ENCODE data around the gene TNNI2.

TNNI2 gene

DNA sequence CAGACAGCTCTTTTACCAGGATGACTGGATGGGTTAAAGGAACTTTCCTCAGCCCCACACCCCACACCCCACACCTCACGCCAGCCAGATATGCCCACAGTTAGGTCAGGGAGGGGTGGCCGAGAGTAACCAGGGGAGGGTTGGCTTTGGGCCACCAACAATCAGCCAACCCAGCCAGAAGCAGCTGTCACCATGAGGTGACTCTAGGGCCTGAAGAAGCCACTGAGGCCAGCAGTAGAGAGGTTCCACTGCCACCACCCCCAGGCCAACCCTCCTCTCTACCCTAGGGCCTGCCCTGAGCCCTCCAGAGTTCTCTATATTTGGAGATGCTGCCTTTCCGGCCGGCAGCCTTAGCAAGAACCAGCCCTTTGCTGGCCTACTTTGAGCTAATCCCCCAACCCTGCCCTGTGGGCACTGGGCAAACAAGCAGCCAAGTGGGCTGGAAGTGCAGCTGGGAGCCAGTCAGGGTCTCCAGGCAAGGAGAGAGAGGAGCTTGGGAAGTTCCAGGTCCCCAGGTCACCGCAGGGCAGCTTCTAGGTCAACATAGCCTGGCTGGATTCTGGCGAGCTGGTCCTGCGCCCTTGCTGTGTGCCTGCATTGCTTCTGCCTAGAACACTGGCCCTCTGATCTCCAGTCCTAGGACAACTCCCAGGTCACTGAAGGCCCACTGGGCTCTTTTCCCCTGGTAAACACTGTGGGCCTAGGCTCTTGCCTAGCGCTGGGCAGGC is 16.0 kb upstream of the TNNI2 start:
- DNase-seq: no peak

DNA sequence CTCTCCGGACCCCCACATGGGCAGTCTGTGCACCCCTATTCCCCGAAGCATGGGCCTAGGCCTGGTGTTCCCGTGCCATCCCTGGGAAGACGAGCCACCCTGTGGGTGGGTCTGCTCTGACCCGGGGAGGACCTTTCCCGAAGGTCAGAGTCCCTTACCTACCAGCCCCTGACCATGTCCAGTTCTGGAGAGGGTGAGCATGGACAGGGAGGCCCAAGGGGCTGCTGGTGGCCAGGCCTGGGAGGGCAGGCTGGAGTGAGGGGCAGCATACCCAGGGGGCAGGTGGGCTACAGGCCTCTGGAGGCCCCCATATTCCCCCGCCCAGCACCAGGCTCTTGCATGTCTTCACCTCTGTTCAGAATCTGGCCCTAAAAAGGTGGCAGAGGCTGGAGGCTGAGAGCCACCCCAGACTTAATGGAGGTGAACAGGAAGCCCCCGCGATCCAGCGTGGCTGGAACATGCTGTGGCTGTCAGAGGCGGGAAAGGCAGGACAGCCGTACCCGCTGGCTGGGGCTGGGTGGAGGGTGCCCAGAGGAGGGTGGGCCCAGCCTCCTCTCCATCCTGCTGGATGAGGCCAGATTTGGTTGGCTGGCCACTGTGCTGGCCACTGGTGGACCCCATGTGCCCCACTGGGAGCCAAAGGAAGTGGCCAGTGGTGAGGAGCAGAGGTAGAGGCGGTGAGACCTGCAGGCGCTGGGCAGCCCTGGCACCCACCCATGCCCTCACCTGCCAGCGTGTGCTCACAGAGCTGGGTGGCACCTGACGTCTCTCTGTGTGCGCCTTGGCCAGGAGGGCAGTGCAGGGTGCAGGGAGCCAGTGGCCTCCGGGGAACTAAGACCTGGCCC is 15.2 kb upstream of the TNNI2 start:
- no peak for DNase-seq

DNA sequence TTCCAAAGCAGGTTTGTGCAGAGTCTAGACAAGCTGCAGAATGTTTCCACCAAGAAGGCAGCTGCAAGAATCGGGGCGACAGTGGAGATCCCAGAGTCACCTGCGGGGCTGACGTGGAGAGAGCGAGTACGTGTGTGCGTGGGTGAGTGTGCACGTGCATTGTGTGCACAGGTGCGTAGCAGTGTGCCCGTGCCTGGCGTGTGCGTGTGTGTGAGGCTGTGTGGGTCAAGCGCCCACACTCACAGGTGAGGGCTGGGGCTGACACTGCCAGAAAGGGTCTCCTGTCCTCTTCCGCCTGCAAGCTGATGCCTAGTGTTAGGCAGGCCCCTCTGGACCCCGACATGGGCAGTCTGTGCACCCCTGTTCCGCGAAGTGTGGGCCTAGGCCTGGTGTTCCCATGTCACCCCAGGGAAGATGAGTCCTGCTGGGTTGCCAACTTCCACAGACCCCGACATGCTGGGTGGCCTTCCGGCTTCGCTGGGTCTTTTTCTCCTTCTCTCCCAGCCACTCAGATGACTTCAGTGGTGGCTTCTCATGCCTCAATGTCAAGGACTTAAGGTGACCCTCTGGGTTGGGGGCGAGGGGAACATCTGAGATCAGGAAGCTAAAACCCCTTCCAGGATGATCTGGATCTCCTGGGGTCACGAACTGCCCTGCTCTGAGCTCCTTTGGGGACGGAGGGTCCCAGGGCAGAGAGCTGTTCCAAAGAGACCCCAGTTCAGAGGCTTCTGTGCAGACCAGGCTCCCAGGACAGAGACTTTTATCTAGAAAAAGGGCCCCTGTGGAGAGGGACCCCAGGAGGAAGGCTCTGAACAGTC is 14.4 kb upstream of the TNNI2 start:
- no peak for DNase-seq

DNA sequence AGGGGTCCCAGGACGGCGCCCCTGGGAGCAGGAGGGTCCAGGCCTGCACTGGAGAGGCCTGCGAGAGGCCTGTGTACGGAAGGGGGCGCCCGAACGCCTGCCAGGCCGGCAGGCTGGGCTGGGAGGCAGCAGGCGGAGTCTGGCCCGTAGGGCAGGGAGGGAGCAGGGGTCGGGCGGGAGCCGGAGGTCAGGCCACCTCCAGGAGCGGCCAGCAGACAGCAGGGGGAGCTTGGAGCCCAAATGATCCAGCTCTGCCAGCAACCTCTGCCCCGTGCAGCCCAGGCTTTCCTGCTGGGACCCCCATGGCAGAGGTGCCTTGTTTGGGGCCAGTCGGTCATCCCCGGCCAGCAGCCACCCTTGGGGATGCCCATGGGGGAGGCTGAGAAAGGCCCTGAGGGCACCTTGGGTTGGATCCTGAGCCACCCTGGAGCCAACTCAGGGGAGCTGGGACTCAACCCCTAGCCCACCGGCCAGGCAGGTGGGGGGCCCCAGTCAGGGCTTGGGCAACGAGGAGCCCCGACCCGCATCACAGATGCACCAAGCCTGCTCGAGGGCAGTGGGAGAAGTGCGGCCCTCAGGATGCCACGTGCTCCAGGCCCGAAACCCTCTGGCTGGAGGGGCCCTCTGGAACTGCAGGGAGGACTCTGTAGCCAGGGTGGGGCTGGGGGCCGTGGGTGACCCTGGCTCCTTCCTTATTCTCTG is 13.6 kb upstream of the TNNI2 start:
- no peak for DNase-seq

DNA sequence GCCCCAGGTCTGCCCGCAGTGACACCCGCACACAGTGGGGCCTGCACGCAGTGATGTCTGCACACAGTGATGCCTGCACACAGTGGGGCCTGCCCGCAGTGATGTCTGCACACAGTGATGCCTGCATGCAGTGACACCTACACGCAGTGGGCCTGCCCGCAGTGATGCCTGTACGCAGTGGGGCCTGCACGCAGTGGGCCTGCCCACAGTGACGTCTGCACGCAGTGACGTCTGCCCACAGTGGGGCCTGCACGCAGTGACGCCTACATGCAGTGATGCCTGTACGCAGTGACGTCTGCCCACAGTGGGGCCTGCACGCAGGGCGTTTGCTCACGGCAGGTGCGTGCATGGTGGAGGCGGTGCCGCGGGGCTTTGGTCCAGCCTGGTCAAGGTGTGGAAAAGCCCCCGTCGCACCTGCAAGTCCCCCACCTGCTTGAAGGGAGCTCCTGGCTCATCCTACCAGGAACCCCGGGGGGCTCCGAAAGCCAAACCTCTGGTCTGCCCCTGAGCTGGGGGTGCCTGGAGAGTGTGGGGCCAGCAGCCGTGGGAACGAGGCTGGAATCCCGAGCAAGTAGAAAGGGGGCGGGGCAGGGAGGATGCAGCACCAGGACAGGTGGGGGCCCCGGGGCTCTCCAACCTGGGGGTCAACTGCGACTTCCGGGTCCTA is 12.9 kb upstream of the TNNI2 start:
- DNase-seq: no peak

DNA sequence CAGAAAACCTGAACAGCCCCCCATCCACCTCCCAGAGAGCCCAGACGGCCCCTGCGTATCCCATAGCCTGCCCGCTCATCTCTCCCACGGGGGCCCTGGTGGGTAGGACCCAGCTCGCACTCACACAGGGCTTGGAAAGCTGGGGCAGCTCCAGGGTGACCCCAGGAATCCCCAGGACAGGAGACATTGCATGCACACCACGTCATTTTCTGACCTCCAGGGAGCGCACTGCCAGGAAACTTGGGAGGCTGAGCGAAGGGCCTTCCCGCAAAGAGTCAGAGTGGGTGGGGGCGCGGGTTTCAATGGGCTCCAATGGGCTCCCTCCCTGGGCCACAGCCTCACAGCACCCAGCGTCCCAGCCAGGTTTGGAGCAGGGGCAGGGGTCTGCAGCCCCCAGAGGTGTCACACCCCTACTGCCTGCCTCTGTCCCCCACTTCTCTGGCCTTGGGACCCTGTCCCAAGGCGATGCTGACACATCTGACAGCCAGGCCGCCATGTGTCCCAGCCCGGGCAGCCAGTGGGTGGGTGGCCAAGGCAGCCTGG is 12.2 kb upstream of the TNNI2 start:
- DNase-seq: no peak

DNA sequence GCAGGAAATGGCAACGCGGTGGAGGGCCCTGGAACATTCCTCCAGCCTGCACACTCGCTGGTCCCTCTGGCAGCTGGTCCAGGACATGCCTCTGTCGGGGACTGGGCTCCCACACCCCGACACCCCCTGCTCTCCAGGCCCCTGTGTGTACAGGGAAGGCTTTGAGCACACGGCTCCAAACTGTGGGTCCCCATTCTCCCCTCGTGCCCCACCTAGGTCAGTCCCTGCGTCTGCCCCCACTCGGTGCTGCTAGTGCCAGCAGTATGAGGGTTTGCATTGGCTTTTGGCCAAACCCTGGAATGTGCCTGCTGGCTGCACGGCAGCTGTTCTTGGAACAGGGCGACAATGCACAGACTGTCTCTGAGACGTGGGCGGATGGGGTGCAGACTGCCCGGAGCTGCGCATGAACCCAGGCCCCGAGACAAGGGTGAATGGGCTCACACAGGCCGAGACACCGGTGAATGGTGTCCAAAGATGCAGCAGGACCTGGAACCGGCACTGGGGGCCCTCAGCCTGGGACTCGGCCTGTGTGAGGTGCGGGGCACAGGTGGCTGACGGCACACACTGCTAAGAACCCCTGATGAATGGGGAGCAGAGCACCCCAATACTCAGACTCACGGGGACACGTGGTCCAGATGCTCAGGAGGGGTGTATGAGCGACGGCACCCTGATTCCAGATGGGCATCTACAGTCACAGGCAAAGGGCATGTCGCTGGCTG is 11.5 kb upstream of the TNNI2 start:
- DNase-seq: no peak

DNA sequence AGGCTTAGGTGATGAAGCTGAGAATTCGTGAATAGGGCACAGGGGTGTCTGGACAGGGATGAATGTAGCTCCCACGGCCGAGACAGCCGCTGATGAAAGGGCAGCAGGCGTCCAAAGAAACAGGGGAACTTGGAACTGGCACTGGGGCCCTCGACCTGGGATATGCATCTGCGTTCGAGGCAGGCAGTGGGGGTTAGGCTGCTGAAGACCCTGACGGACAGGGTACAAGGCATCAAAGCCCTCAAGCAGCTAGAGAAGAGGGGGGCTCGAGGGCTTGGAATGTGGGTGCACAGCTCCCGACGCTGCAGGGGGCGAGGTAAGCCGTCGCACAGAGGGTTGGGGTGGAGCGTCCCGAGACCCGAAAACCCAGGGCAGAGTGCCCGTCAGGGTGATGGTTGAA is 10.8 kb upstream of the TNNI2 start:
- no peak for DNase-seq

DNA sequence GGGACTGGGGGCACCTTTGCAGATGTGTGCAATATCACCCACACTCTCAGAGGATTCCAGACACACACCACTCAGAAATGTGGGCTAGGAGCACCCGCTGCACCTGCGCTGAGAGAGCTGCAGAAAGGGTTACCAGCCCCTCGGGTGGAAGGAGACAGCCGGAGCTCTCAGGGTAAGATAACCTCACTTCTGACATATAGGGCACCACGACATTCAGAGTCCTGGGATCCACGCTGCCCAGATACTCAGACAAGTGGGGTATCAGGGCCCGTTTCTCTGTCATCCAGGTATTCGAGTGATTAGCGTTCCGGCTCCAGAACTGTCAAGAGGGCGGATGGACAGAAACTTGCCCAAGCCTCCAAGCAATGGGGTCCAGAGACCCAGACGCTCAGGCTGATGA is 10.2 kb upstream of the TNNI2 start:
- DNase-seq: no peak

DNA sequence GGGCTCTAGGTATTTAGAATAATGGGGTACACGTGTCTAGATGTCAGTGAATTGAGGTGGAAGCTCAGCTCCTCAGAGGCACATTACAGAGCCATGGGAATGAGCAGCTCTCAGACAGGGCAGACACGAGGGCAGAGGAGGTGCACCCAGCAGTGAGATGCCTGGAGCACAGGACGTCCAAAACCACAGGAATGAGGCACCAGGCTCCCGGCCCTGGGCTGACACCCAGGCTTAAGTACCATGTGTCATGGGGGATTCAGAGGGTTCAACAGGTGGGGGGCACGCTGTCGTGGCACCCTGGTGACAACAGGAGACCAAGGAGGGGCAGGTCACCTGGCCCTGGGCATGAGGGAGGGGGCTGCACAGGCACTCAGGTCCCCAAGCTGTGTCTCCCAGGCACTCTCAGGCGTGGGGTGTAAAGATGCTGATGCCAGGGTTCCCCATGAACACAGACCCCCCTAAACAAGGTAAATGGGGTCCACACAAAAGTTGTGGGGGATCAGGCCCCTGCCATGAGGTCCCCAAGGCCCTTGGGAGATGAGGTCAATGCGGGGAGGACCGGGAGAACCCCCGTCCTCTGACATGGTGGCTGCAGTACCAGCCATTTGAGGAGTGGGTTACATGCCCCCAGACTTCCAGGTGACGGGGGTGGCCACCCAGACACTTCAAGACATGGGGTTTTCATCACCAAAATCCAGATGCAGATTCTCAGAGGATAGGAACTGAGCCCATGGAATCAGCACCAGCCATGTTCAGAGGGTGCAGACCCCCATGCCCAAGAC is 9.6 kb upstream of the TNNI2 start:
- DNase-seq: no peak

DNA sequence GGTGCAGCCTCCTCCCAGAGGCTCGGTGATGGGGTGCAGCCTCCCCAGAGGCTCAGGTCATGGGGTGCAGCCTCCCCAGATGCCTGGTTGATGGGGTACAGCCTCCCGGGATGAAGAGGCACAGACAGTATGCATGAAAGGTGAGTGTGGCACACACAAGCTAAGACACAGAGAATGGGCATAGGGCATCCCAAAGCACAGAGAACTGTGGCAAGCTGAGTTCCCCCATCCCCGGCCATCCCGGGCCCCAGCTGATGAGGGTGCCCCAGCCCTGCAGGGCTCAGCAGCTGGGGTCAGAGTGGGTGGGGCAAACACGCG is 8.8 kb upstream of the TNNI2 start:
- no peak for DNase-seq

DNA sequence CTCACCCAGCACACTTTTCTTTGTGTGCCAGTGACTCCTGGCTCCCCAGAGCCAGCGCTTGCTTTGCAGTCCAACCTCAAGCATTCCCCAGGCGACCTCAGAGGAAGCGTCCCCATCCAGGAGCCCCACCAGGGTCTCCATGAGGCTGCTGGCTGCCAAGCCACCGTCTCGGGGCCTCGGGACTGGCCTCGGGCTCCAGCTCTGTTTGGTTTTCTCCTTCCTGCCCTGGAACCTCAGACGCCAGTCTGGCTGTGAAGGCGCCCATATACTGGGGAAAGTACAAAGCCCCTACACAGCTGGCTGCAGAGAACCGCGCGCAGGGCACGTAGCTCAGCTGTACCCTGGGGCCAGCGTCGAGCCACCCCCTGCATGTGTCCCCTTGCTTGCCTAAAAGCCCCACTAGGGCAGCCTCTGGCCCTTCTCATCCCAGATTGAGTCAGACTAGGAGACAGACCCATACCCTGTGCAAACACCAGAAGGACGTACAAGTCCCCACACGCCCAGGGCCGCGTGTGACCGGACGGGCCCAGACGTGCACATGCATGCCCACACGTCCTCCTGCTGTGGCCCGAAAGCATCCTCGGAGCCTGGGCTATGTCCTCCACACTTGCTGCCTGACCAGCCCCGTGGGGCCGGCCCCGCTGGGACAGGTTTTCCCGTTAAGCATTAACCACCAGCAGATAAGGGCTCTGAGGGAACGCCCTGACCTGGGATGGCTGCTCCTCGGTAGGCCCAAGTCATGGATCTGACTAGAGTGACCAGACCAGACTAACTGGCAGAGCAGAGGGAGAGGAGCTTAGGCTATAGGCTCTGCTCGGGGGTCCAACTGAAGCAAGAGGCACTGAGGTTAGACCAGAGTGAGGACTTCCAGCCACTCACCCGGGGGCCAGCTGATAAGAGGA is 8.2 kb upstream of the TNNI2 start:
- DNase-seq: no peak

DNA sequence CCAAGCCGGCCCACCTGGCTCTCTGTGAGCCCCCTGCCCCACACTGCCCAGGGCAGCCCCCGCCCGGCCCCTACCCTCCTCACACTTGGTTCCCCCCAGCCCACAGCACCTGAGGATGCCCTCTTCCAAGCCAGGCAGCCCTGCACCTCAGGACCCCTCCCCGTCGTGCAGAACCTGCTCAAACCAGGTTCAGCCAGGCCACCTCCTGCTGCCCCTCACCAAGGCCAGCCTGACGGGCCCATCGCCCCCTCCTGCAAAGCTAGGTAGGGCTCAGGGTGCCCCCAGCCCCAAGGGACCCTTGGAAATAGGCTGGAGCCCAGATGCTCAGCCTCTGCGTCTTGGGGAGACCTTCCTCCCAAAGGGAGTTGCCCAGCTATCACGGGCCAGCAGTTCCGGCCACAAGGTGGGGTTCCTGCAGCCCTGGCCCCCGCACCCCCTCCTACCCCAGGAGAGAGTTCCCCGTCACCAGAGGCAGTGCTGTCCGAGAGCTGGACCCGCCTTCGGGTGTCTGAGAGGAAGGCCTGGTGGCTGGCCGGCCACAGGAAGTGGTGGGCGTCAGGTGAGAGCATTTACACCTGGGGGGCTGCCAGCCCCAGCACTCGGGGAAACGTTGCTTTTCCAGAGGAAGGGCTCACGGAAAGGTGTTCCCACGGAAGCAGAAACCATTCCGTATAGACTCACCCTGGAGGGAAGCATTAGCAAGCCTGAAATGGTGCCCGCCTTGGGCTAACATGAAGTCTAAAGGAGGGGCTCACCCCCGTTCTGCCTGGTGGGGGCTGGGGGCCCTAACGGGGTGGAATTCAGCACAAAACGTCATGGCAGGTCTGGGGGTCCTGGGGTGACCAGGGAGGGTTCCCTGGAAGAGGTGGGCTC is 7.2 kb upstream of the TNNI2 start:
- DNase-seq: no peak

DNA sequence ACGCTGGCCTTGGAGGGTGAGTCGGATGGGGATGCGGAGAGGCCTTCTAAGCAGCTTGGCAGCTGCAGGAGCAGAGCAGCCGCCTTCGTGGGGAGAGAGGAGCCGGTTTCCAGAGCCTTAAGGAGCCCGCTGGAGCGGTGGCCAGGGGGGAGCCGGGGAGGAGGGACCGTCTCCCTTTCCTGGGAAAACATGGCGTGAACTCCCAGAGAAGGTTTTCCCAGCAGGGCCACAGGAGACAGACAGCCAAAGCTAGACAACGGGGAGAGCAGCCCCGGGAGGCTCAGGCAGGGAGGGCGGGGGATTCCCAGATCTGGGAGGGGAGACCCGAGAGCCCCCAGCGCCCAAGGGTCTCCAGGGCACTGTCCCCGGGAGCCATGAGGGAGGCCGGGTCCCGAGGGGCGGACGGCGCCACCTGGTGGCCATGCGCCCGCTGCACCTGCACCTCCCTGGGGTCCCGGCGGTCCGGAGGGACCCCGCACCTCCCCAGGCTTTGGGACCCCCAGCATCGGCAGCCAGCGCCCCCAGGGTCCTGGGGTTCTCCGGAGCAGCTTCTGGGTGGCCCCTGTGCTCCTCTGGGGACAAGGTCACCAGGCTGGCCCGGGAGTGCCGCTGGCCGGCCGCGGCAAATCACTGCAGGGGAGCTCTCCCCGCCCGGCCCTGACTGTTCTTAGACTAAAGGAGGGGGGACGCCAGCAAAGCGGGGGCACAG is 6.4 kb upstream of the TNNI2 start:
- DNase-seq: peak; percentile 42

DNA sequence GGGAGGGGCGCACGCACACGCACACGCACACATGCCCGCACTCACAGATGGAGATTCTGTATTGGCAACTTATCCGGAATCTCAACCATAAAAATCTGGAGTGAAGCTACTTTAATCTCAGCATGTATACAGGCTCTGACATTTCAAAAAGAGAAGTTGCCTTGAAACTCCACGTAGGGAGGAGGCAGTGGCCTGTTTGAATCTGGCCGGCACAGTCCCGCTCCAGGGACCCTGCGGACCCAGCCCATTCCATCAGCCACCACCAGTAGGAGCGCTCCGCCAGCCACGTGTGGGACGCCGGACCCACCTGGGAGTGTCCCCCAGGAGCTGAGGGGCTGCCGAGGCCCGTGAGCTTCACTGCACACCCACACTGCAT is 5.9 kb upstream of the TNNI2 start:
- DNase-seq: peak; percentile 30

DNA sequence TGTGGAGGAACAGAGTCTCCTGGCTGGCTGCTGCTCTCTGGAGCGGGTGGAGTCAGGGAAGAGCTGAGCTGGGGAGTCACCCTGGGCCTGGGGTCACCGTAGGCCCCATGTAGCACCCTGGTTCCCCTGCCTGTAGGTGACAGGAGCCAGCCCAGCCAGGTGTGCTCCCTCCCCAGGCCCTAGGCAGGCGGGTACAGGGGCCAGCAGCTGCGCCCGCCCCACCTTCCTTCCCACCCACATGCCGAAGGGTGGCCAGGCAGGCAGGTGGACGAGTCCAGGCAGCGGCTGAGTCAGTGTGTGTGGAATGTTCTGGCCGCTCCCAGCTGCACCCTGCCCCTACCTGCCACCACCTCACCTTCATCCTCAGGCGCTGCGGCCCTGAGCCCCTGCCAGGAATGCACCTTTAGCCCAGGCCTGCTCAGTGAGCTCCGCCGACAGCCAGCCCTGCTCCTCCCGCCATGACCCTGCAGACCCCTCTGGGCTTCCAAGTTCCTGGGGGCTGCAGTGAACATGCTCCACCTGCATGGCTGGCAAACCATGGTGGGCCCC is 4.6 kb upstream of the TNNI2 start:
- no peak for DNase-seq

DNA sequence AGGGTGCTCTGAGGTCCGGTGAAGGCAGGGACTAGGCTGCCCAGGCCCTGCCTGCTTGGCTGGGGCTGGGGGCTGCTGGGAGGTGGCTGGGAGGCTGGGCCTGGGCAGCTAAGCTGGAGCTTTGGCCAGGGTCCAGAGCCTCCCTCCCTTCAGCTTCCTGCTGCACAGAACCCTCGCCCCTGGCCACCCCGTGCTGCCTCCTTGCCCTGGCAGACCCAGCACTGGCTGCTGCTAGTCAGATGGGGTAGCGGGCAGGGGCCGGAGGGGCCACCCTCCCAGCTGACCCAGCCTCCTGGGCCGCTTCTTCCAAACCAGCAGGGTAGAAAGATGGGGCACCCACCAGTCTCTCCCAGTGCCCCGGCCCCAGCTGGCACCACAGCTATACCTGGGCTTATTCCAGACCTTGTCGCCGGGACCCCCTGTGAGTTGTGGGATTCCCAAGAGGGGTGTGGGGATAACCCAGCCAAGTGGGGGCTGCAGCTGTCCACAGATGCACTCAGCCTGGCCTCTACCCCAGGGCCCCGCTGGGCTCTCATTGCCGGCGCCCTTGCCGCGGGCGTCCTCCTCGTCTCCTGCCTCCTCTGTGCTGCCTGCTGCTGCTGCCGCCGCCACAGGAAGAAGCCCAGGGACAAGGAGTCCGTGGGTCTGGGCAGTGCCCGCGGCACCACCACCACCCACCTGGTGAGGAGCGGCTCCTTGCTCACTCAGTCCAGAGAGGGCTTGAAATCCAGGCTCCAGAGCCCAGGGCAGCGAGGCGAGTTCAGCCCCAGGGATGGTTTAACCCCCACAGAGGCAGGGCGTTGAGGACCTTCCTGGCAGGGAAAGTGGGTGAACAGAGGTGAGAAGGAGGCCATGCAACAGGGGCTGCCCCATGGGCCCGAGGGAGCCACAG is 3.8 kb upstream of the TNNI2 start, which contains the start of gene SYT8:
Gene SYT8 (plus strand): TSS at position 212 of the 892 bp plus-strand sequence. CDS start 116 bp downstream, at position 328.
- no peak for DNase-seq
